ENCODE measurements around the gene RDX.

RDX gene

DNA sequence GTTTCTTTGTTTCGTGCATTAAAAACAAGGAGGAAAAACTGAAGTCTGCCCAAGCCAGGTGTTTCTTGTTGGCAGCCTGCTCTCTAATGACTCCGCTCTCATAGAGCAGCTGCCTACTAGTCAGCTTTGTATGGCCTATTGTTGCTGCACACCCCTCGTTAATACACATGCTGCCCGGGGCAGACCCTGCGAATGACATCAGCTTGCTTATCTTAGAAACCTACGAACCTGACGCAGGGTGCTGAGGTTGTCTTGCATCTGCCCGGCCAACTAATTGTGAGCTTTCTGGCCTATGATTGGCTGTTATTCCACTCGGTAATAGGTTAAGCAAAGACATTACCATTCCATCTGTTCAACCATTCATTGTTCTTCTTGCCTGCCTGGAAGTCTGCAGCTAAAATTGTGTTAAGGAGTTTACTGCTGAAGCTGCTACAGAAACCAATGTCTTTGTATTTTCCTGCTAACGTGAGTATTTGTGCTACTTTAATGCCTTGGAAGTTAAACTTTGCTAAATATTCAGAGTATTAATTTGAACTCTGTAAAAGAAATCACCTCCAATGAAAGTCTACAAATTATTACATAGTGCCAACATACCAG, 165.7 kb downstream of the RDX start:
- DNase-seq (ENCODE audit: low read depth) = no peak

- DNase-seq (ENCODE audit: low read depth) = no peak
Observed at GRCh38 chr11:110128161-110128560, 168.3 kb downstream of the RDX start.

- no peak for DNase-seq (ENCODE audit: low read depth)
Observed at GRCh38 chr11:110126936-110127335, 169.5 kb downstream of the RDX start.

DNA sequence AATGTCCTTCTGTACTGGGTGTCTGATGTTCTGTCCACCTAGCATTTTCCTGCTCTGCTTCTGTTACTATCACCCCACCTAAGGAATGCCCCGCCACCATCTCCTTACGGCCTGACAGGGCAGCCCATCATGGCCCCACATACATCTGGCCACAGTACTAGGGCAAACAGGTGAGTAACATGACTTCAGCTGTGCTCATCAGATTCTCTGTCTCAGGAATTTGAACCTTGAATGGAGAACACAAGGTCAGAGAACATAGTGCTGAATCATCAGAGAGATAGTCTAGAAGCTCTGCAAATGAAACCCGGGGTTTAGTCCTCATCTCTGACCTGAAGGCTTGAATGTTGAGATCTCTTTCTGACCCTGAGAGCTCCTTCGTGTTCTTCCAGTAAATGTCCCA, 170.8 kb downstream of the RDX start:
- DNase-seq (ENCODE audit: low read depth) = no peak
